ENCODE results near the gene SUSD4. TPM values are rescaled to one million over a fixed set of nuclear protein-coding genes. Genes with fewer than 3 reads are reported as not detected.

The SUSD4 gene
- total and polyA plus RNA-seq, 10 of the 15 experiments (the other 5 are each of a cell fraction or from before 2014, with no cell fraction given): 0.13 to 1.1 (median 0.26) TPM; not detected in 3

- TF ChIP-seq ZBTB11 (CRISPR knock-in tag; IDR thresholded peaks at IDR 0.05) (no peak), NBN (IDR thresholded peaks at IDR 0.05) (no peak), ZZZ3 (IDR thresholded peaks at IDR 0.05; ENCODE audit: control insufficient read depth, insufficient read length, low read depth) (no peak), IRF3 (IDR thresholded peaks at IDR 0.05) (no peak), ZNF384 (IDR thresholded peaks at IDR 0.05; ENCODE audit: borderline replicate concordance, low read depth, low read length) (no peak), STAT3 (IDR thresholded peaks at IDR 0.05; ENCODE audit: low read depth, low read length) (no peak)
Measured at GRCh38 chr1:223217781-223218180, 146.2 kb downstream of the SUSD4 start (continued).

- FAIRE-seq (no peak), DNase-seq (ENCODE audit: low read depth, low spot score) (no peak), ATAC-seq (no peak; the same call in 2 of the 3 replicates)
- Histone ChIP-seq H3K27me3 (replicated peaks in 1 of 2; ENCODE audit: control insufficient read depth in 2 of 2, insufficient read depth in 2 of 2, low read length in 1 of 2) (no peaks in the 10 kb centered on the region; a peak in 1 of 4 replicates), H3K4me3 (no peak overlapping the region), H3K9me3 (replicated peaks; ENCODE audit: control insufficient read depth, insufficient read depth, low read length) (peaks cover 3% of the 10 kb centered on the region; the same call in 1 of the 3 replicates), H2AFZ (ENCODE audit: control insufficient read depth, low read depth, low read length) (no peak overlapping the region), H3K27ac (ENCODE audit: control insufficient read depth, insufficient read depth) (no peak overlapping the region), H3K4me1 (ENCODE audit: control insufficient read depth, insufficient read depth, low read length) (no peaks in the 10 kb centered on the region), H3K36me3 (ENCODE audit: control insufficient read depth in 2 of 2, insufficient read depth in 2 of 2, low read length in 1 of 2) (no peaks in the 10 kb centered on the region), H3K79me2 (ENCODE audit: control insufficient read depth, insufficient read depth, low read length) (no peaks in the 10 kb centered on the region), H3K9ac (ENCODE audit: control insufficient read depth, insufficient read depth, low read length) (no peak overlapping the region), H3K4me2 (ENCODE audit: control insufficient read depth, insufficient read depth) (no peak overlapping the region), H4K20me1 (ENCODE audit: control insufficient read depth, insufficient read depth) (no peaks in the 10 kb centered on the region)
- POLR2A ChIA-PET: no interaction called here
- CTCF ChIA-PET: interaction anchor here (1.4 kb wide), 1 partner anchor 93 kb away, joined by 5 read pairs; no protein-coding TSS in a partner anchor
- BruUV-seq (replicated peaks): no TSS peak
- in situ Hi-C loops (cut with MboI) (no loop called here), intact Hi-C loops (cut with micrococcal nuclease; ENCODE audit: unreplicated experiment) (no loop called here)
- WGBS (ENCODE audit: insufficient coverage, insufficient replicate concordance, low lambda C conversion rate, missing lambda C conversion rate): 22% methylated on average over 5 of the region's 5 CpGs
- RAD21 ChIA-PET (ENCODE audit: unreplicated experiment): interaction anchor here (0.8 to 1.3 kb wide), 2 partner anchors 36 to 42 kb away, joined by 3 to 4 read pairs; no protein-coding TSS in a partner anchor
- SMC1A ChIA-PET (ENCODE audit: uncharacterized antibody, unreplicated experiment): interaction anchor here (0.7 to 1.1 kb wide), 2 partner anchors 9 to 19 kb away, joined by 3 read pairs; no protein-coding TSS in a partner anchor
- no peak for TF ChIP-seq LARP7 (IDR thresholded peaks at IDR 0.05)
- no peak for TF ChIP-seq MEF2B (IDR thresholded peaks at IDR 0.05; ENCODE audit: partially characterized antibody, poor library complexity, severe bottlenecking)
- TF ChIP-seq KAT2A (conservative IDR thresholded peaks at IDR 0.05; ENCODE audit: control insufficient read depth, low read depth, low read length): no peak
- TF ChIP-seq ZNF274 (IDR thresholded peaks at IDR 0.05; ENCODE audit: insufficient read depth, insufficient read length): no peak
- no peak for TF ChIP-seq SP1 (IDR thresholded peaks at IDR 0.05; ENCODE audit: low read depth, low read length)
- TF ChIP-seq CUX1 (IDR thresholded peaks at IDR 0.05; ENCODE audit: insufficient replicate concordance, low read depth, low read length): no peak
- no peak for TF ChIP-seq ZSCAN29 (IDR thresholded peaks at IDR 0.05)
Measured at GRCh38 chr1:223216531-223217205, 147.3 kb downstream of the SUSD4 start.

Measured in GM12878 (cell line).